ENCODE measurements around the gene EFCAB9. TPM values are rescaled to one million over a fixed set of nuclear protein-coding genes. Genes with fewer than 3 reads are reported as not detected.

The EFCAB9 gene
- polyA plus RNA-seq, 1 donor, result not detected

- DNase-seq, result no peak
Measured at GRCh38 chr5:172243302-172243701, 49.3 kb downstream of the EFCAB9 start.

GRCh38 chr5:172245046-172245445, 51.1 kb downstream of the EFCAB9 start:
- DNase-seq, result no peak

GRCh38 chr5:172245703-172246125, 51.7 kb downstream of the EFCAB9 start:
- DNase-seq, result no peak

GRCh38 chr5:172248637-172249036, 54.7 kb downstream of the EFCAB9 start:
- DNase-seq, result no peak

GRCh38 chr5:172251419-172251818, 57.4 kb downstream of the EFCAB9 start:
- DNase-seq, result no peak

GRCh38 chr5:172252501-172252900, 58.5 kb downstream of the EFCAB9 start:
- no peak for DNase-seq

Other genes starting within 250 kb of the EFCAB9 start
- 34.5 TPM for gene FBXW11, start 187.5 kb upstream of the EFCAB9 start, polyA plus RNA-seq (ENCODE audit: insufficient read length)
- gene STK10, start 5.9 kb upstream of the EFCAB9 start, polyA plus RNA-seq (ENCODE audit: insufficient read length), result 28.1 TPM
- gene UBTD2, start 89.6 kb downstream of the EFCAB9 start, polyA plus RNA-seq (ENCODE audit: insufficient read length), result 55.2 TPM